MM.1S (cell line): Measurements from ENCODE around the gene MIGA1.

Source experiments
- DNase-seq: peaks from one replicate; pipeline ENCODE4 v3.0.0-alpha.2; 2015
- H2AFZ ChIP-seq: fragments of 300-600 bp; sonication (generic); 2 replicates; pipeline ENCODE4 v1.6.0; 2016; ENCODE audit warnings: antibody characterized with exemption, low read length
- H3F3A ChIP-seq: fragments of 300-600 bp; sonication (generic); 2 replicates; pipeline ENCODE4 v1.6.1; 2016; ENCODE audit warnings: mild to moderate bottlenecking, antibody characterized with exemption, low read length, moderate library complexity, mixed read lengths; ENCODE audit not compliant: insufficient read depth
- H3K27ac ChIP-seq: fragments of 300-600 bp; sonication (generic); 2 replicates; pipeline ENCODE4 v1.5.1; 2016; ENCODE audit warnings: mild to moderate bottlenecking, low read length
- H3K27me3 ChIP-seq: fragments of 300-600 bp; sonication (generic); replicated peaks from 2 replicates; pipeline ENCODE4 v1.6.0; 2016; ENCODE audit warnings: low read length; ENCODE audit not compliant: insufficient read depth
- H3K36me3 ChIP-seq: fragments of 300-600 bp; sonication (generic); replicated peaks from 2 replicates; pipeline ENCODE4 v1.6.1; 2016; ENCODE audit warnings: mild to moderate bottlenecking, low read length, mixed read lengths; ENCODE audit not compliant: insufficient read depth
- H3K4me1 ChIP-seq: fragments of 300-600 bp; sonication (generic); 2 replicates; pipeline ENCODE4 v1.6.1; 2016; ENCODE audit warnings: low read length, mixed read lengths
- H3K4me2 ChIP-seq: fragments of 300-600 bp; sonication (generic); 2 replicates; pipeline ENCODE4 v1.6.0; 2016; ENCODE audit warnings: low read depth, low read length
- H3K4me3 ChIP-seq: fragments of 300-600 bp; sonication (generic); 2 replicates; pipeline ENCODE4 v1.5.1; 2016; ENCODE audit warnings: low read length, mixed read lengths
- H3K79me2 ChIP-seq: fragments of 300-600 bp; sonication (generic); 2 replicates; pipeline ENCODE4 v1.6.1; 2016; ENCODE audit warnings: mixed run types, low read length, mixed read lengths
- H3K9ac ChIP-seq: fragments of 300-600 bp; sonication (generic); 2 replicates; pipeline ENCODE4 v1.6.1; 2016; ENCODE audit warnings: low read length, mixed read lengths
- H3K9me2 ChIP-seq: fragments of 300-600 bp; sonication (generic); replicated peaks from 2 replicates; pipeline ENCODE4 v1.6.1; 2016; ENCODE audit warnings: mild to moderate bottlenecking, low read length, mixed read lengths; ENCODE audit not compliant: insufficient read depth
- H3K9me3 ChIP-seq: fragments of 300-600 bp; sonication (generic); replicated peaks from 2 replicates; pipeline ENCODE4 v1.6.1; 2016; ENCODE audit warnings: mild to moderate bottlenecking, low read length, mixed read lengths; ENCODE audit not compliant: insufficient read depth
- H4K20me1 ChIP-seq: fragments of 300-600 bp; sonication (generic); 2 replicates; pipeline ENCODE4 v1.6.1; 2016; ENCODE audit warnings: mild to moderate bottlenecking, low read length, moderate library complexity, mixed read lengths; ENCODE audit not compliant: insufficient read depth
- CTCF ChIP-seq: fragments of 300-600 bp; sonication (generic); IDR thresholded peaks from 2 replicates; pipeline ENCODE4 v1.5.1; 2016; ENCODE audit warnings: antibody characterized with exemption, low read length, mixed read lengths
- EZH2 ChIP-seq: fragments of 300-600 bp; sonication (generic); optimal IDR thresholded peaks from 2 replicates; pipeline ENCODE3; 2017; ENCODE audit warnings: low read depth, mild to moderate bottlenecking, antibody characterized with exemption, low read length, mixed read lengths
- EZH2phosphoT487 ChIP-seq: fragments of 300-600 bp; sonication (generic); IDR thresholded peaks from 2 replicates; pipeline ENCODE4 v1.6.1; 2018; ENCODE audit warnings: antibody characterized with exemption, low read length

MIGA1 gene

GRCh38 chr1:77829851-77830250, 50.4 kb downstream of the MIGA1 start:
- no peaks in the 10 kb centered on the region for H3K79me2 ChIP-seq
- H3K4me2 ChIP-seq: no peak overlapping the region
- no peak overlapping the region for H3K9ac ChIP-seq
- H3K9me2 ChIP-seq: no peaks in the 10 kb centered on the region
- H3K27ac ChIP-seq: no peak overlapping the region
- peaks cover 12% of the 10 kb centered on the region for H3K4me1 ChIP-seq
- no peaks in the 10 kb centered on the region for H4K20me1 ChIP-seq
- H3K4me3 ChIP-seq: no peak overlapping the region
- no peaks in the 10 kb centered on the region for H3K9me3 ChIP-seq
- 0 out of 2 replicates have a peak, but pooled peaks cover 10% of the 10 kb centered on the region for H3F3A ChIP-seq
- no peaks in the 10 kb centered on the region for H3K36me3 ChIP-seq
- TF ChIP-seq EZH2phosphoT487 (no peak), EZH2 (no peak), CTCF (no peak)
- no peak overlapping the region for H2AFZ ChIP-seq
- no peaks in the 10 kb centered on the region for H3K27me3 ChIP-seq
- no peak for DNase-seq

GRCh38 chr1:77830946-77831345, 51.5 kb downstream of the MIGA1 start:
- Histone ChIP-seq H3K79me2 (no peaks in the 10 kb centered on the region), H3K9me3 (no peaks in the 10 kb centered on the region), H3K9me2 (no peaks in the 10 kb centered on the region), H3F3A (0 out of 2 replicates have a peak, but pooled peaks cover 10% of the 10 kb centered on the region), H4K20me1 (no peaks in the 10 kb centered on the region), H3K4me3 (no peak overlapping the region), H3K27ac (no peak overlapping the region), H3K4me2 (no peak overlapping the region), H3K4me1 (peaks cover 12% of the 10 kb centered on the region), H2AFZ (no peak overlapping the region), H3K27me3 (no peaks in the 10 kb centered on the region), H3K9ac (no peak overlapping the region), H3K36me3 (no peaks in the 10 kb centered on the region)
- TF ChIP-seq CTCF: no peak
- DNase-seq: no peak

GRCh38 chr1:77831566-77831965, 52.1 kb downstream of the MIGA1 start:
- no peaks in the 10 kb centered on the region for H3K9me2 ChIP-seq
- H3K27me3 ChIP-seq: no peaks in the 10 kb centered on the region
- H2AFZ ChIP-seq: no peak overlapping the region
- H3K79me2 ChIP-seq: no peaks in the 10 kb centered on the region
- H3K4me2 ChIP-seq: no peak overlapping the region
- H3K9ac ChIP-seq: no peak overlapping the region
- 0 out of 2 replicates have a peak, but pooled peaks cover 10% of the 10 kb centered on the region for H3F3A ChIP-seq
- H3K27ac ChIP-seq: no peak overlapping the region
- H4K20me1 ChIP-seq: no peaks in the 10 kb centered on the region
- no peaks in the 10 kb centered on the region for H3K9me3 ChIP-seq
- TF ChIP-seq CTCF (no peak), EZH2phosphoT487 (no peak), EZH2 (no peak)
- H3K36me3 ChIP-seq: no peaks in the 10 kb centered on the region
- no peak overlapping the region for H3K4me3 ChIP-seq
- H3K4me1 ChIP-seq: peaks cover 12% of the 10 kb centered on the region
- DNase-seq: no peak
